Measurements from ENCODE around the gene CGB7.

GRCh38 chr19:49092686-49093085 lies 35.1 kb upstream of the CGB7 start:
- TF ChIP-seq CTCF (IDR thresholded peaks at IDR 0.05) (no peak), SIN3A (IDR thresholded peaks at IDR 0.05; ENCODE audit: borderline replicate concordance, insufficient read depth, low read depth, low read length) (no peak), REST (IDR thresholded peaks at IDR 0.05; ENCODE audit: insufficient read depth in 1 of 2, low read depth in 2 of 2, low read length in 1 of 2) (no peak), TCF7L2 (IDR thresholded peaks at IDR 0.05; ENCODE audit: low read depth, low read length) (no peak)
